Posterior vena cava (tissue), 2 donors: Measurements from ENCODE around the gene KNCN. TPM values are rescaled to one million over a fixed set of nuclear protein-coding genes. Genes with fewer than 3 reads are reported as not detected.
A peak's percentile ranks its signal among the peaks of the same experiment; 100 is the strongest.

Experiments
- DNase-seq: peaks from one replicate; pipeline ENCODE4 v3.0.0-alpha.2; 2020; ENCODE audit warnings: low spot score
- intact Hi-C, 2 donors: fragments of 100-400 bp; cut with DNase I; formaldehyde crosslinking; loops; one replicate each; pipeline versions ENCODE4 v1.14.1 to v1.14.2; 2022 to 2023
- total RNA-seq, 2 donors: library from RNA; stranded (reverse); fragmentation: NEBNext Ultra II Directional; extraction: Animal tissue kit (Norgen Biotek cat#: 25700); gene quantifications; one replicate each; pipeline ENCODE4 v1.2.1, GENCODE V29; 2021
- donor health status: DM: yes; HTN: yes; CAD: no.
- donor health status: DM: yes; HTN: yes; CAD: no.

KNCN gene
- total RNA-seq, 2 donors from 2014 or later: not detected

GRCh38 chr1:46547481-46548383 is 3.7 kb downstream of the KNCN start:
- DNase-seq: peak; percentile 79
- intact Hi-C loops: no loop called here

- intact Hi-C loops: no loop called here
- peak; percentile 25 for DNase-seq
Measured at GRCh38 chr1:46546210-46546609, 5.2 kb downstream of the KNCN start.

- intact Hi-C loops: no loop called here
- no peak for DNase-seq
Measured at GRCh38 chr1:46545784-46546183, 5.7 kb downstream of the KNCN start.

GRCh38 chr1:46544561-46545240 is 6.7 kb downstream of the KNCN start:
- intact Hi-C loops: no loop called here

GRCh38 chr1:46543761-46544560 is 7.5 kb downstream of the KNCN start:
- no peak for DNase-seq
- intact Hi-C loops: no loop called here

More at GRCh38 chr1:46544561-46545240, 6.7 kb downstream of the KNCN start:
- DNase-seq: no peak

- intact Hi-C loops: no loop called here
- no peak for DNase-seq
Measured at GRCh38 chr1:46543382-46543760, 8.1 kb downstream of the KNCN start.

- intact Hi-C loops: no loop called here
- DNase-seq: no peak
Measured at GRCh38 chr1:46539972-46540371, 11.5 kb downstream of the KNCN start.

- no peak for DNase-seq
- intact Hi-C loops: no loop called here
Measured at GRCh38 chr1:46538147-46538546, 13.3 kb downstream of the KNCN start.

GRCh38 chr1:46537651-46538050 is 13.8 kb downstream of the KNCN start:
- intact Hi-C loops: no loop called here
- no peak for DNase-seq

- intact Hi-C loops: no loop called here
- no peak for DNase-seq
Measured at GRCh38 chr1:46536527-46536926, 14.9 kb downstream of the KNCN start.

GRCh38 chr1:46535063-46535462 is 16.4 kb downstream of the KNCN start:
- no peak for DNase-seq
- intact Hi-C loops: no loop called here

- no peak for DNase-seq
- intact Hi-C loops: loop anchor here (5.0 kb wide), 3 partner anchors 86 to 189 kb away; partner anchors contain the start of gene EFCAB14 (in 1 of the 2)
Measured at GRCh38 chr1:46533179-46533864, 18.1 kb downstream of the KNCN start.

GRCh38 chr1:46532498-46533178 is 18.8 kb downstream of the KNCN start:
- peak; percentile 94 for DNase-seq
- intact Hi-C loops: loop anchor here (5.0 kb wide), 3 partner anchors 85 to 190 kb away; partner anchors contain the start of gene EFCAB14 (in 1 of the 2)

GRCh38 chr1:46532095-46532494 is 19.4 kb downstream of the KNCN start:
- intact Hi-C loops: loop anchor here (5.0 kb wide), 3 partner anchors 85 to 190 kb away; partner anchors contain the start of gene EFCAB14 (in 1 of the 2)
- no peak for DNase-seq

- no peak for DNase-seq
- intact Hi-C loops: loop anchor here (5.0 kb wide), 3 partner anchors 84 to 191 kb away; partner anchors contain the start of gene EFCAB14 (in 1 of the 2)
Measured at GRCh38 chr1:46530791-46531409, 20.5 kb downstream of the KNCN start.

GRCh38 chr1:46530311-46530710 is 21.1 kb downstream of the KNCN start:
- DNase-seq: no peak
- intact Hi-C loops: loop anchor here (5.0 kb wide), 3 partner anchors 83 to 192 kb away; partner anchors contain the start of gene EFCAB14 (in 1 of the 2)

- intact Hi-C loops: loop anchor here in 1 of 2 donors (5.0 kb wide), 1 partner anchor 52 kb away; no protein-coding TSS in a partner anchor
- DNase-seq: no peak
Measured at GRCh38 chr1:46529031-46529630, 22.3 kb downstream of the KNCN start.
